Measurements from ENCODE around the gene TBC1D22A. TPM values are rescaled to one million over a fixed set of nuclear protein-coding genes. Genes with fewer than 3 reads are reported as not detected.

TBC1D22A gene
- total and polyA plus RNA-seq, 9 of the 15 experiments (the other 6 are each of a cell fraction or from before 2014, with no cell fraction given): 0.20 to 11.5 (median 5.2) TPM

GRCh38 chr22:46854125-46854870 lies 91.8 kb downstream of the TBC1D22A start (continued):
- TF ChIP-seq E2F8 (IDR thresholded peaks at IDR 0.05; ENCODE audit: low read depth, partially characterized antibody) (peak; percentile 82), CCAR2 (IDR thresholded peaks at IDR 0.05; ENCODE audit: low read depth, low read length) (no peak), TCFL5 (CRISPR knock-in tag; conservative IDR thresholded peaks at IDR 0.05) (no peak), RAD51 (IDR thresholded peaks at IDR 0.05; ENCODE audit: borderline replicate concordance, low read depth) (peak; percentile 50; the same call in 1 of the 2 replicates), RFX1 (IDR thresholded peaks at IDR 0.05) (no peak), MGA (IDR thresholded peaks at IDR 0.05) (0 out of 2 replicates have a peak, but pooled peaks have one; percentile 36)

Data from K562 (cell line).